HepG2 (cell line): Measurements from ENCODE around the gene ZMYND8. TPM values are rescaled to one million over a fixed set of nuclear protein-coding genes. Genes with fewer than 3 reads are reported as not detected.

ENCODE experiments used
- ATAC-seq: fragments of 200-7000 bp; cut with Tn5 transposase; 3 replicates; pipeline ENCODE4 v1.9.1; 2020; ENCODE audit warnings: mild to moderate bottlenecking, moderate library complexity
- BruUV-seq: library from RNA; stranded (reverse); fragments of 400-500 nt; replicated peaks from 2 replicates; lab custom pipeline; 2021; lab: Mats Ljungman, UMichigan
- CTCF ChIA-PET: fragments of 300-600 bp; formaldehyde crosslinking; extraction: SDS; loops from one replicate; lab custom pipeline; 2021; ENCODE audit warnings: low total read pairs, inconsistent platforms, low intra/inter-chr PET ratio; lab: Yijun Ruan, JAX
- POLR2A ChIA-PET: fragments of 350-600 bp; sonication (Branson Sonifier 250); formaldehyde crosslinking; loops from one replicate; lab custom pipeline; 2020; ENCODE audit warnings: antibody characterized with exemption, inconsistent platforms; lab: Yijun Ruan, JAX
- DNase-seq: peaks from one replicate; pipeline ENCODE4 v3.0.0-alpha.2; 2015; ENCODE audit warnings: low spot score
- FAIRE-seq: peaks from 3 replicates; lab custom pipeline; 2011; peaks lifted over from hg19 to GRCh38; lab: Jason Lieb, UNC
- H2AFZ ChIP-seq: one replicate; pipeline ENCODE4 v1.6.1; 2011; ENCODE audit warnings: low read length, inconsistent platforms
- H3K27ac ChIP-seq: fragments of 300-600 bp; 3 replicates; pipeline ENCODE4 v1.8.0; 2011; ENCODE audit warnings: mixed run types, mild to moderate bottlenecking, mixed read lengths, low read length, inconsistent platforms; ENCODE audit not compliant: insufficient read depth; ENCODE audit errors: extremely low read length
- H3K27me3 ChIP-seq, 2 experiments: fragments of 200-600 bp in 1 of 2; 2 replicates in 1 of 2; 3 replicates in 1 of 2; pipeline versions ENCODE4 v1.6.0 to v1.8.0; 2011; ENCODE audit warnings: low read length in 2 of 2, mild to moderate bottlenecking in 2 of 2, moderate library complexity in 2 of 2, inconsistent platforms in 1 of 2; ENCODE audit not compliant: insufficient read depth in 2 of 2, control insufficient read depth in 1 of 2
- H3K36me3 ChIP-seq, 2 experiments: fragments of 200-600 bp in 1 of 2; replicated peaks in 1 of 2; 2 replicates in 1 of 2; 3 replicates in 1 of 2; pipeline versions ENCODE4 v1.5.1 to v1.8.0; 2011; ENCODE audit warnings: low read length in 2 of 2, inconsistent platforms in 1 of 2; ENCODE audit not compliant: insufficient read depth in 2 of 2, control insufficient read depth in 1 of 2
- H3K4me1 ChIP-seq: 2 replicates; pipeline ENCODE4 v1.5.1; 2012; ENCODE audit warnings: low read length, inconsistent platforms; ENCODE audit not compliant: insufficient read depth
- H3K4me2 ChIP-seq: 2 replicates; pipeline ENCODE4 v1.6.0; 2011; ENCODE audit warnings: low read depth, low read length, inconsistent platforms
- H3K4me3 ChIP-seq, 3 experiments: fragments of 200-600 bp in 1 of 3; sonication (generic), shearing (Covaris generic) in 1 of 3; replicated peaks in 1 of 3; 2 replicates each; pipeline ENCODE4 v1.5.1; 2011 to 2016; ENCODE audit warnings: low read length in 3 of 3, inconsistent platforms in 2 of 3, low read depth in 2 of 3, mild to moderate bottlenecking in 2 of 3, control low read depth in 1 of 3, mixed read lengths in 1 of 3; ENCODE audit not compliant: insufficient read depth in 1 of 3
- H3K79me2 ChIP-seq: one replicate; pipeline ENCODE4 v1.6.1; 2011; ENCODE audit warnings: low read length, inconsistent platforms; ENCODE audit not compliant: insufficient read depth
- H3K9ac ChIP-seq: 2 replicates; pipeline ENCODE4 v1.6.0; 2011; ENCODE audit warnings: mild to moderate bottlenecking, low read depth, low read length, inconsistent platforms; ENCODE audit not compliant: insufficient read depth
- H3K9me3 ChIP-seq: 2 replicates; pipeline ENCODE4 v1.5.1; 2012; ENCODE audit warnings: mild to moderate bottlenecking, low read length
- H4K20me1 ChIP-seq: 2 replicates; pipeline ENCODE4 v1.6.0; 2011; ENCODE audit warnings: inconsistent platforms, mild to moderate bottlenecking, low read length, moderate library complexity; ENCODE audit not compliant: insufficient read depth
- CAMTA2 ChIP-seq: sonication (generic); formaldehyde crosslinking; IDR thresholded peaks from 2 replicates; pipeline ENCODE4 v1.4.0; 2020; ENCODE audit warnings: mild to moderate bottlenecking, missing genetic modification reagents, borderline replicate concordance
- CHD4 ChIP-seq: fragments of 200-600 bp; sonication (generic); IDR thresholded peaks from 2 replicates; pipeline ENCODE4 v1.7.0; 2017; ENCODE audit warnings: mild to moderate bottlenecking, low read length, borderline replicate concordance
- IKZF4 ChIP-seq: sonication (generic); formaldehyde crosslinking; IDR thresholded peaks from 2 replicates; pipeline ENCODE4 v1.5.1; 2020; ENCODE audit warnings: borderline replicate concordance, mild to moderate bottlenecking, low read depth, missing genetic modification reagents; ENCODE audit errors: not compliant biosample characterization
- SMARCE1 ChIP-seq: fragments of 450-650 bp; IDR thresholded peaks from 2 replicates; pipeline ENCODE4 v1.6.1; 2017; ENCODE audit warnings: borderline replicate concordance
- SNAPC2 ChIP-seq: sonication (generic); formaldehyde crosslinking; IDR thresholded peaks from 2 replicates; pipeline ENCODE4 v1.8.1; 2022; ENCODE audit warnings: mild to moderate bottlenecking, missing genetic modification reagents
- SNRNP70 ChIP-seq: fragments of 200-400 bp; formaldehyde crosslinking; IDR thresholded peaks from 2 replicates; pipeline ENCODE4 v1.6.1; 2017; ENCODE audit warnings: mild to moderate bottlenecking, low read depth, low read length, moderate library complexity
- TEAD3 ChIP-seq: optimal IDR thresholded peaks from 2 replicates; pipeline ENCODE3; 2016; ENCODE audit warnings: borderline replicate concordance
- ZNF333 ChIP-seq: sonication (generic); formaldehyde crosslinking; IDR thresholded peaks from 2 replicates; pipeline ENCODE4 v1.4.0; 2020; ENCODE audit warnings: mild to moderate bottlenecking, missing genetic modification reagents, borderline replicate concordance
- ZNF777 ChIP-seq: sonication (generic); formaldehyde crosslinking; IDR thresholded peaks from 2 replicates; pipeline ENCODE4 v1.4.0; 2020; ENCODE audit warnings: missing genetic modification reagents
- WGBS: methylation state at CpG from one replicate; pipeline ENCODE4 v1.1.6; 2017; ENCODE audit warnings: low lambda C conversion rate; 5-methylcytosine and 5-hydroxymethylcytosine counted together
- in situ Hi-C: cut with HindIII; loops from 2 replicates; pipeline ENCODE4 v1.10.0; 2017; ENCODE audit warnings: low pct_unique_long_range_greater_than_20kb; ENCODE audit not compliant: extremely low pct_ligation_motif_present
- intact Hi-C: fragments of 100-400 bp; cut with micrococcal nuclease; formaldehyde crosslinking; loops from one replicate; pipeline ENCODE4 v1.10.0; 2022; ENCODE audit not compliant: unreplicated experiment
- polyA plus RNA-seq, 8 experiments: library from polyadenylated mRNA; depleted of rRNA in 3 of 8; stranded (reverse) in 7 of 8; unstranded in 1 of 8; fragments of >200 nt; fragmentation: Illumina TruSeq in 4 of 8; extraction: Trizol in 4 of 8; gene quantifications; 2 replicates each; pipeline versions ENCODE4 v1.2.1 to v1.2.3, GENCODE V29; 2011 to 2016; ENCODE audit warnings: low read depth in 4 of 8, missing spikeins in 1 of 8, mixed read lengths in 1 of 8; ENCODE audit not compliant: insufficient read depth in 1 of 8
- total RNA-seq, 5 experiments: library from RNA; depleted of rRNA; stranded (reverse); fragments of >200 nt; fragmentation: Illumina TruSeq; extraction: Trizol; gene quantifications; 2 replicates each; pipeline ENCODE4 v1.2.3, GENCODE V29; 2016; ENCODE audit warnings: low read depth in 1 of 5
- TF ChIP-seq, protein P1 (sequence below): sonication (generic); formaldehyde crosslinking; IDR thresholded peaks from 2 replicates; pipeline ENCODE4 v1.5.0; 2020; ENCODE audit warnings: missing genetic modification reagents, mild to moderate bottlenecking, borderline replicate concordance

The ZMYND8 gene
- total and polyA plus RNA-seq, 2 of the 13 experiments (the other 11 are each of a cell fraction or from before 2014, with no cell fraction given), result 53.9 to 84.7 TPM

DNA sequence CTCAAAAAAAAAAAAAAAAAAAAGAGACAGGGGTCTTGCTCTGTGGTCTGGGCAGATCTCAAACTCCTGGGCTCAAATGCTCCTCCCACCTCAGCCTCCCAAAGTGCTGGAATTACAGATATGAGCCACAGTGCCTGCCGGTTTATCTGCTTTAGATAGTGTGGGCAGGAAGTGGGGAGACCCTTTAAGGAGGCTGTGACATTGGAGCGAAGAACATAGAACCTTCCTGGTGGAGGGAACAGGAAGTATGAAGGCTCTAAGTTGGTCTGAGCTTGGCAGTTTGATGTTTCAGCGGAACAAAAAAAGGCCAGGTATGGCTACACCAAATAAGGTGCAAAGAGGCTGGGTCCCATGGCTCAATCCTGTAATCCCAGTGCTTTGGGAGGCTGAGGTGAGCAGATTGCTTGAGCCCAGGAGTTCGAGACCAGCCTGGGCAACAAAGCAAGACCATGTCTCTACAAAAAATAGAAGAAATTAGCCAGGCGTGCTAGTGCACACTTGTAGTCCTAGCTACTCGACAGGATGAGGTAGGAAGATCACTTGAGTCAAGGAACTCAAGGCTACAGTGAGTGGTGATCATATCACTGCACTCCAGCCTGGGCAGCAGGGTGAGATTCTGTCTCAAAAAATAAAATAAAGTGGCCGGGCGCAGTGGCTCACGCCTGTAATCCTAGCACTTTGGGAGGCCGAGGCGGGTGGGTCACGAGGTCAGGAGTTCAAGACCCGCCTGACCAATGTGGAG lies 8.7 kb upstream of the ZMYND8 start:
- Histone ChIP-seq H3K36me3 (no peaks in the 10 kb centered on the region), H3K27ac (no peak overlapping the region), H4K20me1 (no peaks in the 10 kb centered on the region), H3K4me2 (no peak overlapping the region), H3K9me3 (no peaks in the 10 kb centered on the region), H3K4me1 (peaks cover 36% of the 10 kb centered on the region), H3K9ac (no peak overlapping the region), H3K79me2 (peaks cover 5% of the 10 kb centered on the region), H3K27me3 (no peaks in the 10 kb centered on the region; a peak in 1 of 5 replicates), H3K4me3 (no peak overlapping the region), H2AFZ (no peak overlapping the region)
- CTCF ChIA-PET, result no interaction called here
- DNase-seq (no peak), ATAC-seq (no peak), FAIRE-seq (no peak)
- in situ Hi-C loops, result no loop called here
- no TSS peak for BruUV-seq
- 92% methylated on average over 13 of the region's 13 CpGs for WGBS
- peak; percentile 29 for TF ChIP-seq TEAD3 (CRISPR knock-in tag)
- no peak for TF ChIP-seq CAMTA2 (CRISPR knock-in tag)
- POLR2A ChIA-PET, result interaction anchor here (1.3 to 1.5 kb wide), 2 partner anchors 10 to 18 kb away, joined by 3 to 4 read pairs; no protein-coding TSS in a partner anchor
- intact Hi-C loops, result no loop called here

DNA sequence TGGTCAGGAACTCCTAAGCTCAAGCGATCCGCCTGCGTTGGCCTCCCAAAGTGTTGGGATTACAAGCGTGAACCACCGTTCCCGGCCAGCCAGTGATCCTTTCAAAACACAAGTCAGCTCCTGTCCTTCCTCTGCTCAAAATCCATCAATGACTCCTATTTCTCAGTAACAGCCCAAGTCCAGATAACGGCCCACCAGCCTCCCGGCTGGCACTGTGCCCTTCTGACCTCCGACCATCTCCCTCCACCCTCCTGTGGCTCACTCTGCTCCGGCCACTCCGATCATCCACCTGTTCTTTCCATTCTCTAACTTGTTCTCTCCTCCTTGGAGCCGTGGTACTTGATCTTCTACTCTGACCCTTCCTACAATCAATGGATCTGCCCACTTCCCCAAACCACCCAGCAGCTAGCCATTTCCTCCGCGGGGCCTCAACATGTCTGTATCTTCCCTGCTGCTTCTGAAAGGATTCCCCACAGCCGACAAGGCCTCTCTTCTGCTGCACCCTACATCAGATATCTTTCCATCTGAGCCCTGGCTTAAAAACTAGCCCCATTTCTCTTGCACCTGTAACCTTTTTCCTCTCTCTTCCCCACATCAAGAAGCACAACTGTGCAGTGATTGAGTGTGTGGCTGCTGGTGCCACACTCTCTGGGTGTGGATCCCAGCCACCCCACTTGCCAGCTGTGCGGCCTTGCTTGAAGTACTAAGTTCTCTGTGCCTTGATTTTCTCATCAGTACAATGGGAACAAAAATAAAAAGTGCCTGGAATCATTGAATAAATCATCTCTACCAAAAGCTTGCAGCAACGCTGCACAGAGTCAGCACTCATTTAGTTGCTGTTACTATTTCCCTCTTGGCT lies 6.1 kb upstream of the ZMYND8 start:
- BruUV-seq, result no TSS peak
- intact Hi-C loops, result no loop called here
- Histone ChIP-seq H3K27me3 (no peaks in the 10 kb centered on the region; a peak in 1 of 5 replicates), H3K79me2 (peaks cover 7% of the 10 kb centered on the region), H3K4me3 (no peak overlapping the region), H3K9ac (no peak overlapping the region), H3K9me3 (no peaks in the 10 kb centered on the region), H2AFZ (no peak overlapping the region), H4K20me1 (no peaks in the 10 kb centered on the region), H3K4me1 (peaks cover 49% of the 10 kb centered on the region), H3K4me2 (no peak overlapping the region), H3K36me3 (no peaks in the 10 kb centered on the region), H3K27ac (no peak overlapping the region)
- in situ Hi-C loops, result no loop called here
- ATAC-seq (no peak), FAIRE-seq (no peak), DNase-seq (no peak)
- WGBS, result 74% methylated on average over 17 of the region's 17 CpGs
- ChIA-PET CTCF (no interaction called here), POLR2A (interaction anchor here (2.5 to 13.6 kb wide), 4 partner anchors 9 to 30 kb away, joined by 21 to 624 read pairs (median 248); no protein-coding TSS in a partner anchor)
- TF ChIP-seq, protein P1, sequence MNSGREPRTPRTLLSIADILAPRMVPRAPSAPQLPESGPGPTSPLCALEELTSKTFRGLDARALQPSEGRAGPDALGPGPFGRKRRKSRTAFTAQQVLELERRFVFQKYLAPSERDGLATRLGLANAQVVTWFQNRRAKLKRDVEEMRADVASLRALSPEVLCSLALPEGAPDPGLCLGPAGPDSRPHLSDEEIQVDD, result no peak
- TF ChIP-seq SMARCE1 (no peak), SNAPC2 (CRISPR knock-in tag) (no peak), ZNF333 (CRISPR knock-in tag) (no peak), SNRNP70 (no peak), IKZF4 (CRISPR knock-in tag) (peak; percentile 45), CHD4 (peak; percentile 76; the same call in 1 of the 2 replicates), ZNF777 (CRISPR knock-in tag) (peak; percentile 16; the same call in 1 of the 2 replicates)
